K562 (cell line): ENCODE results near the gene KRABD2.

ENCODE experiments used
- ATAC-seq: fragments of 200-7000 bp; cut with Tn5 transposase; 3 replicates; pipeline ENCODE4 v1.9.1; 2020; ENCODE audit warnings: moderate library complexity
- BruUV-seq: library from RNA; stranded (reverse); fragments of 400-500 nt; replicated peaks from 2 replicates; lab custom pipeline; 2021; lab: Mats Ljungman, UMichigan
- CTCF ChIA-PET: fragments of 300-600 bp; formaldehyde crosslinking; extraction: SDS; loops from one replicate; lab custom pipeline; 2021; ENCODE audit warnings: low intra/inter-chr PET ratio; lab: Yijun Ruan, JAX
- POLR2A ChIA-PET: fragments of 300-600, 350-650 bp; sonication (Branson Sonifier 250); formaldehyde crosslinking; extraction: SDS; loops from one replicate; lab custom pipeline; 2021; ENCODE audit warnings: antibody characterized with exemption, inconsistent platforms; lab: Yijun Ruan, JAX
- DNase-seq, 4 experiments: peaks; one replicate each; pipeline versions ENCODE4 v3.0.0 to v3.0.0-alpha.2; 2011 to 2018; ENCODE audit warnings: low spot score in 3 of 4, mixed read lengths in 3 of 4; ENCODE audit errors: extremely low read depth in 1 of 4
- FAIRE-seq: peaks from 2 replicates; lab custom pipeline; 2011; peaks lifted over from hg19 to GRCh38; lab: Jason Lieb, UNC
- H2AFZ ChIP-seq: 2 replicates; pipeline ENCODE4 v1.6.0; 2011; ENCODE audit warnings: low read depth, low read length, control low read depth, inconsistent platforms
- H3K27ac ChIP-seq: fragments of 200-600 bp; 3 replicates; pipeline ENCODE4 v1.8.0; 2011; ENCODE audit warnings: low read depth, mild to moderate bottlenecking, control low read depth, inconsistent platforms, low read length, moderate library complexity, mixed read lengths; ENCODE audit errors: extremely low read depth
- H3K27me3 ChIP-seq, 2 experiments: fragments of 300-600 bp in 1 of 2; 2 replicates in 1 of 2; 3 replicates in 1 of 2; pipeline versions ENCODE4 v1.6.0 to v1.8.0; 2011; ENCODE audit warnings: inconsistent platforms in 2 of 2, low read length in 2 of 2, mild to moderate bottlenecking in 1 of 2, mixed read lengths in 1 of 2, moderate library complexity in 1 of 2; ENCODE audit not compliant: control insufficient read depth in 2 of 2, insufficient read depth in 2 of 2
- H3K36me3 ChIP-seq: fragments of 300-600 bp; 3 replicates; pipeline ENCODE4 v1.8.0; 2011; ENCODE audit warnings: mild to moderate bottlenecking, low read length, inconsistent platforms; ENCODE audit not compliant: control insufficient read depth, insufficient read depth
- H3K4me1 ChIP-seq, 2 experiments: fragments of 200-600 bp in 1 of 2; replicated peaks in 1 of 2; 2 replicates in 1 of 2; 3 replicates in 1 of 2; pipeline versions ENCODE4 v1.5.1 to v1.8.0; 2011; ENCODE audit warnings: inconsistent platforms in 2 of 2, low read length in 2 of 2, mild to moderate bottlenecking in 1 of 2, mixed read lengths in 1 of 2, moderate library complexity in 1 of 2; ENCODE audit not compliant: control insufficient read depth in 2 of 2, insufficient read depth in 2 of 2
- H3K4me2 ChIP-seq: 2 replicates; pipeline ENCODE4 v1.6.1; 2011; ENCODE audit warnings: low read length, control low read depth, inconsistent platforms, mixed read lengths; ENCODE audit not compliant: insufficient read depth
- H3K4me3 ChIP-seq: fragments of 200-600 bp; sonication (generic), shearing (Covaris generic); 2 replicates; pipeline ENCODE4 v1.5.1; 2016; ENCODE audit warnings: control low read depth, inconsistent platforms
- H3K79me2 ChIP-seq: fragments of 200-600 bp; 3 replicates; pipeline ENCODE4 v1.8.0; 2011; ENCODE audit warnings: low read length, inconsistent platforms; ENCODE audit not compliant: control insufficient read depth, insufficient read depth
- H3K9ac ChIP-seq, 2 experiments: 2 replicates each; pipeline versions ENCODE4 v1.6.0 to v1.6.1; 2011; ENCODE audit warnings: low read depth in 2 of 2, low read length in 2 of 2, control low read depth in 1 of 2, inconsistent platforms in 1 of 2, mild to moderate bottlenecking in 1 of 2, mixed read lengths in 1 of 2; ENCODE audit not compliant: insufficient read depth in 1 of 2
- H3K9me1 ChIP-seq: one replicate; pipeline ENCODE4 v1.6.0; 2011; ENCODE audit warnings: inconsistent platforms, mild to moderate bottlenecking, low read length, moderate library complexity; ENCODE audit not compliant: control insufficient read depth, insufficient read depth
- H3K9me3 ChIP-seq: replicated peaks from 2 replicates; pipeline ENCODE4 v1.5.1; 2011; ENCODE audit warnings: low read depth, low read length, inconsistent platforms; ENCODE audit not compliant: control insufficient read depth, insufficient read depth
- H4K20me1 ChIP-seq: replicated peaks from 2 replicates; pipeline ENCODE4 v1.6.1; 2011; ENCODE audit warnings: low read length, inconsistent platforms, mixed read lengths; ENCODE audit not compliant: control insufficient read depth, insufficient read depth
- AFF4 ChIP-seq: sonication (generic); formaldehyde crosslinking; IDR thresholded peaks from 2 replicates; pipeline ENCODE4 v1.8.0; 2023; ENCODE audit warnings: mild to moderate bottlenecking, missing genetic modification reagents
- CBX8 ChIP-seq: fragments of 200-600 bp; sonication (generic); IDR thresholded peaks from 2 replicates; pipeline ENCODE4 v1.6.1; 2012; ENCODE audit warnings: borderline replicate concordance, mixed run types, low read depth, mild to moderate bottlenecking, moderate library complexity, mixed read lengths, low read length, control low read depth, inconsistent platforms; ENCODE audit not compliant: poor library complexity, severe bottlenecking; ENCODE audit errors: extremely low read depth
- CREB5 ChIP-seq: fragments of 250-450 bp; sonication (Bioruptor Pico); IDR thresholded peaks from 2 replicates; pipeline ENCODE4 v1.5.0; 2020; ENCODE audit warnings: mild to moderate bottlenecking
- GABPB1 ChIP-seq: sonication (generic); formaldehyde crosslinking; IDR thresholded peaks from 2 replicates; pipeline ENCODE4 v1.8.0; 2022; ENCODE audit warnings: mild to moderate bottlenecking, missing genetic modification reagents
- HBP1 ChIP-seq: fragments of 450-650 bp; formaldehyde crosslinking; IDR thresholded peaks from 2 replicates; pipeline ENCODE4 v1.4.0; 2022; ENCODE audit warnings: missing genetic modification characterization
- NCOA2 ChIP-seq, 2 experiments: fragments of 450-650 bp; IDR thresholded peaks; 2 replicates each; pipeline ENCODE4 v1.6.1; 2018; ENCODE audit warnings: mild to moderate bottlenecking in 2 of 2, moderate library complexity in 1 of 2; ENCODE audit not compliant: partially characterized antibody in 2 of 2
- NR4A1 ChIP-seq, 2 experiments: fragments of 250-450 bp in 1 of 2; fragments of 450-650 bp in 1 of 2; sonication (Bioruptor Pico) in 1 of 2; IDR thresholded peaks; 2 replicates each; pipeline versions ENCODE4 v1.4.0 to v1.6.1; 2016 to 2020; ENCODE audit warnings: mild to moderate bottlenecking in 2 of 2, missing compliant biosample characterization in 1 of 2, missing genetic modification characterization in 1 of 2, moderate library complexity in 1 of 2
- PHTF2 ChIP-seq: fragments of 250-450 bp; sonication (Bioruptor Pico); IDR thresholded peaks from 2 replicates; pipeline ENCODE4 v1.5.0; 2021; ENCODE audit warnings: mild to moderate bottlenecking
- SRSF7 ChIP-seq: fragments of 200-400 bp; formaldehyde crosslinking; optimal IDR thresholded peaks from 2 replicates; pipeline ENCODE3; 2017; ENCODE audit warnings: mild to moderate bottlenecking, low read depth, low read length
- ZBTB17 ChIP-seq: fragments of 450-650 bp; formaldehyde crosslinking; IDR thresholded peaks from 2 replicates; pipeline ENCODE4 v1.4.0; 2020; ENCODE audit warnings: mild to moderate bottlenecking
- ZBTB26 ChIP-seq: fragments of 450-650 bp; formaldehyde crosslinking; IDR thresholded peaks from 2 replicates; pipeline ENCODE4 v1.4.0; 2022; ENCODE audit warnings: missing genetic modification characterization
- ZNF57 ChIP-seq: fragments of 450-650 bp; formaldehyde crosslinking; IDR thresholded peaks from 2 replicates; pipeline ENCODE4 v1.4.0; 2020; ENCODE audit warnings: mild to moderate bottlenecking, moderate library complexity
- WGBS: fragments of 100-300 bp; shearing (Covaris generic); methylation state at CpG from one replicate; pipeline ENCODE4 v1.1.6; 2016; ENCODE audit warnings: low coverage, mixed read lengths; ENCODE audit not compliant: insufficient coverage; ENCODE audit errors: missing lambda C conversion rate; 5-methylcytosine and 5-hydroxymethylcytosine counted together
- in situ Hi-C: fragments of 300-500 bp; cut with MboI; formaldehyde crosslinking; loops from 4 replicates; pipeline ENCODE4 v1.15.0; 2018; ENCODE audit warnings: inconsistent platforms, mixed read lengths
- intact Hi-C: fragments of 100-400 bp; cut with micrococcal nuclease; formaldehyde crosslinking; loops from 2 replicates; pipeline ENCODE4 v1.14.2; 2022

KRABD2 gene

DNA sequence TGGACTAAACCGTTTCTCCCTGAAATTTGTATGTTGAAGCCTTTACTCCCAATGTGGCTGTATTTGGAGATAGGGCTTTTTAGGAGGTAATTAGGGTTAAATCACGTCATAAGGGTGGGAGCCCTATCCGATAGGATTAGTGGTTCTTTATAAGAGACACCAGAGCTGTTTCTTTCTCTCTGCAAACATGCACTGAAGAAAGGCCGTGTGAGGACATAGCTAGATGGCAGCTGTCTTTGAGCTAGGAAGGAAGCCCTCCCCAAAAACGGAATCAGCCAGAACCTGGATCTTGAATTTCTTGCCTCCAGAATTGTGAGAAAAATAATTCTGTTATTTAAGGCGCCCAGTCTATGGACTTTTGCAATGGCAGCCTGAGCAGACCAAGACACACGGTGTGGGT lies 22.8 kb downstream of the KRABD2 start:
- Histone ChIP-seq H3K27me3 (no peaks in the 10 kb centered on the region), H3K36me3 (no peaks in the 10 kb centered on the region), H3K4me1 (no peaks in the 10 kb centered on the region), H3K9ac (no peak overlapping the region), H3K9me1 (no peaks in the 10 kb centered on the region), H3K4me2 (no peak overlapping the region), H4K20me1 (no peaks in the 10 kb centered on the region), H3K4me3 (no peak overlapping the region), H3K79me2 (no peaks in the 10 kb centered on the region), H2AFZ (no peak overlapping the region), H3K27ac (no peak overlapping the region), H3K9me3 (no peaks in the 10 kb centered on the region)
- FAIRE-seq (no peak), DNase-seq (no peak), ATAC-seq (no peak)
- in situ Hi-C loops, result no loop called here
- BruUV-seq, result no TSS peak
- WGBS, result 21% methylated on average over 5 of the region's 7 CpGs
- intact Hi-C loops, result no loop called here
- CTCF ChIA-PET, result no interaction called here
- POLR2A ChIA-PET, result interaction anchor here (1.1 kb wide), 1 partner anchor 128 kb away, joined by 4 read pairs; no protein-coding TSS in a partner anchor
- TF ChIP-seq CBX8 (no peak), NR4A1 (CRISPR knock-in tag; IDR thresholded peaks at IDR 0.05) (no peak), NR4A1 (tag; IDR thresholded peaks at IDR 0.05) (no peak), SRSF7 (no peak), AFF4 (CRISPR knock-in tag) (no peak), ZNF57 (no peak), ZBTB17 (no peak), CREB5 (CRISPR knock-in tag) (no peak), PHTF2 (CRISPR knock-in tag) (no peak), HBP1 (CRISPR knock-in tag) (no peak), ZBTB26 (no peak), NCOA2 (IDR thresholded peaks at IDR 0.05; ENCODE audit: partially characterized antibody in 2 of 2) (no peak), GABPB1 (no peak)
